ENCODE data around the gene SHANK1.

SHANK1 gene

GRCh38 chr19:50678323-50678722, 41.3 kb downstream of the SHANK1 start:
- no peak for DNase-seq

DNA sequence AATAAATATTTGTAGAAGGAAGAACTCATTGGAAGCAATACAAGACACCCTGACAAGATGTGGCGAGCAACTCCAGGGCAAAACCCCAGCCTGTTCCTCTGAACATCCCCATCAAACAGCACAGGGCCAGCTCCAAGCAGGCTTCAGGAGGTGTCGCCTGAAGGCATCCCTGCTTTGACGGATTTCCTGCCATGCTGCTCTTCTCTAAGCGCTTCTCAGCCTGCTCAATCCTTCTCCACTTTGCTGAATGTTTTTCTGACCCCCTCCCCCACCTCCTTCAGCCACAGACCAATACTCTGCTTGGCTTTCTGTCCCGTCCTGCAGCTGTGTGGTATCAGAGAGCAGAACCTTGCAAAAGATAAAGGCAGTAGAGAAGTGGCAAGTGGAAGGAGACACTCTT, 42.0 kb downstream of the SHANK1 start:
- DNase-seq, result no peak

- DNase-seq, result no peak
Observed at GRCh38 chr19:50676625-50677197, 42.9 kb downstream of the SHANK1 start.

GRCh38 chr19:50673118-50673517, 46.5 kb downstream of the SHANK1 start:
- DNase-seq, result no peak

DNA sequence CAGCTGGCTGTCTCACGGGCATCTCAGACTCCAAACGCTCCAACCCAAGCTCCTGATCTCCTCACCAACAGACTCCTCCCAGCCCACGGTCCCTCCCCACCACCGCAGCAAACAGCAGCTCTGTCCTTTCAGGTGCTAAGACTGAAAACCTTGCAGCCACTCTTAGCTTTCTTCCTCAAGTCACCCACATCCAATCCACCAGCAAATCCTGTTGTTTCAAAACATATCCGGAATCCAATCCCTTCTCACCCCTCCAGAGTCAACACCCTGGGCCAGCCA, 49.6 kb downstream of the SHANK1 start:
- DNase-seq, result no peak

DNA sequence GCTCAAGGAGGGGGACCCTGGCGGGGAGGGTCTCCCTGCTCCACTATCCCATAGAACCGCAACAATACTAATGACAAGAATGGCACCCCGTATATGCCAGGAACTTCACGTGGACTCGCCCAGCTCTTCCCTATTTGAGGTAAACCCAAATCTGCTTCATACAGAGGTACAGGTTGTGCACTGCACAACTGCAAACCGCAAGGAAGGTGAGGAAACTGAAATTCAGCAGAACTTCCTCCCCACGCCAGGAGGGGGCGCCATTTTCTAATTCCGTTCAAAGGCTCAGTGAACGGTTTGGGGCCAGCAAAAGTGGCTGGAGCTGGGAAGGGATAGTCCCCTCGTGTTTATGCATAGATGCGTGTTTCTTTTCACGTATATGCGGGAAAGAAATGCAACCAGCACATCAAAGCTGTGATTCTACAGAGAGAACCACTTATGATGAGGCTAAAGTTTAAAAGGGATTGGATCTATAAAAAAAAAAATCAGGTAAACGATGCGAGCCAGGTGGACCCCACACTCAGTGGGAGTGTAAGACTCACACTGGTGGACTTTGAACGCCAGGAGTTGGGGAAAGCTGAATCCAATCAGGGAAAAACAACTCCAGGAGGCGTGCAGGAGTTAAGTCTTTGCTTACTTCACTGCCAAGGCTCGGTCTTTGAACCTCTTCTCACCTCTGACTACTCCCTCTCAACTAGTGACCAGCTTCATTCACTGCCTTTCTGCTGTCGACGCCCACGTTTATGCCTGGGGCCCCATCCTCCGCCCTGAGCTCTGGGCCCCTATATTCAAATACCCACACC, 50.1 kb downstream of the SHANK1 start:
- DNase-seq, result peak in 1 of 2 experiments; percentile 11

GRCh38 chr19:50668879-50669278, 50.7 kb downstream of the SHANK1 start:
- no peak for DNase-seq

DNA sequence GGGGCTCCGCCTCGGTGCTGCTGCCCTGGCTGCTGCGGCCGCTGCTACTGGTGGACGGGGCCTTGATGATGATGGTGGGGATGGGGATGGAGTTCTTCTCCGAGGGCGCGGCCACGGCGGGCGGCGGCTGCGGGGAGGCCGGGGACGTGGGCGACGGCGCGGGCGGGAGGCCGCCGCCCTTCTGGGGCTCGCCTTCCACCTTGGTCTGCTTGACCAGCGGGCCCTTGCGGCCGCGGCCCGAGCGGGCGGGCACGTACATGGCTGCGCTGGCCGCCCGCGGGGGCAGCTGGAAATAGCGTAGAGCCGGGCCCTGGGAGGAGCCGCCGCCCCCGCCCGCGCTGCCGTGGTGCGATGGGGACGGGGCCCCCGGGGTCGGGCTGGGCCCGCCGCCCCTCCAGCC, 51.2 kb downstream of the SHANK1 start:
- no peak for DNase-seq

DNA sequence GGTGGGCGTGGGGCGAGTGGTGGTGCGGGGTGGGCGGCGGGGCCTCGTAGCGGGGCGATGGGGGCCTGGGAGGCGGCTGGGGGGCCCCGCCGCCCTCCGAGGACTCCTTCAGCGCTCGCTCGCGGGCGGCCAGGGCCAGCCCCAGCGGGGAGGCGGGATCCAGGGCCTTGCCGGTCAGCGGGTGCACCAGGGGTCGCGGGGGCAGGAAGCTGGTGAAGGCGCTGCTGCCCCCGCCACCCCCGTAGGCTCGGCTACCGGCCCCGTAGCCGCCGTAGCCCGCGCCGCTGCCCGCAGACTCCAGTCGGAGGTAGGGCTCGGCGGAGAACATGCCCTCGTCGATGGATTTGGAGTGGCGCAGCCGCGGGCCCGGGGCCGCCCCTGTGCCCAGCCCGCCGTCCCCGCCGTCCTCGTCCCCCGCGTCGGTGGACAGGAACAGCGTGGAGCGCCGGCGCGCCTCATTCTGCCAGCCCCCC, 51.8 kb downstream of the SHANK1 start:
- no peak for DNase-seq

DNA sequence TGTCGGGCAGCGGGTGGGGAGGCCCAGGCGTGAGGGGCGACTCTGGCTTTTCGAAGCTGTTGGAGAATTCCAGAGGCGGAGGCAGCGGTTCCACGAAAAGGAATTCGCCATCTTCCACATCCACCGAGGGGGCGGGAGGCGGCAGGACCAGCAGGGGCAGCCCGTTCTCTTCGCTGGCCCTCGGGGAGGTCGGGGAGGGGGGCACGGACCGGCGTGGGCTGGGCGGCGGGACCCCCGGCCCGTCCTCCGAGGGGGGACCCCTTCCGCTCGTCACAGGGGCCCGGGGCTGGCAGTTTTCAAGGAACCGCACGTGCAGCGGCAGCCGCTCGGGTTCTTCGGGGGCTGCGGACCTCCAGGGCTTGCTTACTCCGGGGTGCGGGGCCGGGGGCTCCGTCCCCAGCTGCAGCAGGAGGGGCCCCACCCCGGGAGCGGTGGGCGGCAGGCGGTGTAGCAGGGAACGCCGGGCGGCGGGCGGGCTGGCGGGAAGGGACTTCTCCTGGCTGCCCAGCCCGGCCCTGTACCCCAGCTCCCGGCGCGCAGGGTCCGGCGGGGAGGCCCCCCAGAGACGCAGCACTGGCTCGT, 52.3 kb downstream of the SHANK1 start:
- DNase-seq, result no peak

DNA sequence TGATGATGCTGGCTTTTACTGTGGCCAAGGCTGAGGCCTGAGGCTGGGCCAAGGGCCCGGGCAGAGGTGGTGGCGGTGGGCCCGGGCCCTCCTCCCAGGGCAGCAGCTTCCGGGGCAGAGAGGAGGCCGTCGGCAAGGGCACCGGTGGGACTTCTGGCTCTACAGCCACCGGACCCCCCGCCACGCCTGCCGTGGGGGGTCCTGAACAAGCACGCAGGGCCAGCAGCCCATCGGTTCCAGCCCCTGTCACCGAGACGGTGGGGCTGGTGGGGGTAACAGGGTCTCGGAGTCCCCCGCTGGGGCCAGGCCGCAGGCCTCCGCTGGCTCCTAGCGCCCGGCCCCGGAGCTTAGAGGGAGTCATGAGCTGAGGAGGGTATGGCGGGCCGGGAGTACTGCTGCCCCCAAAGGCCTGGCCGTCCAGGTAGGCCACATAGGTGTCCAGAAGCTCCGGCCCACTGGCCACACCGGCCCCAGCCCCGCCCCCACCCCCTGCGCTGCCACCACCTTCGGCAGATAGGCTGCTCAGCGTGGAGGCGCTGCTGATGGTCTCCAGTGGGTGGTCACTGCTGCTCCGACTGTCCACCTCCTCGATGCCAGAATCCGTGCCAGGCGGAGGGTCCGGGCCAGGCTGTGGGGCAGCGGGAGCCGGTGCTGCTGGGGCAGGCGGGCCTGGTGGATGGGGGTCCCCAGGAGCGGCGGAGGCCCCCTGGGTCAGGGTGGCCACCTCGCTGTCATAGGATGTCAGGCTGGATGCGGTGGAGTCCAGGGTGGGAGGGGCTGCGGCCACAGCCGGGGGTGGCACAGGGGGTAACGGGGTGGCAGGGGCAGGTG, 53.0 kb downstream of the SHANK1 start:
- DNase-seq, result no peak

- no peak for DNase-seq
Observed at GRCh38 chr19:50664204-50664603, 55.4 kb downstream of the SHANK1 start.

DNA sequence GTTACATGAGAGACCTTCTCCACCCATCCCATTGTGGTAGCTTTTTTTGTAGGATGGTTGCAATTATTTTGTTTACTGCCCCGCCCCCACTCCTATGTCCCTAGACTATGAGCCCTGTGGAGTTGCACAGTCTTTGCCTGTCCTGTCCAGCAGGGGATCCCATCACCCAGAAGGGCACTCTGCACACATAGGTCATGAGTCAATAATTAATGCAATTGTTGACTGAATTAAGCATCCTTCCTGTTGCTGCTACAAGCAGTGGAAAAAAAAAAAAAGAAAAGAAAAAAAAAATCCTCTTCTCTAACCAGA, 56.2 kb downstream of the SHANK1 start:
- DNase-seq, result peak; percentile 6 to 9

- no peak for DNase-seq
Observed at GRCh38 chr19:50662651-50663481, 56.7 kb downstream of the SHANK1 start.

GRCh38 chr19:50661766-50662650, 57.6 kb downstream of the SHANK1 start:
- DNase-seq, result no peak

GRCh38 chr19:50661023-50661422, 58.6 kb downstream of the SHANK1 start:
- no peak for DNase-seq

DNA sequence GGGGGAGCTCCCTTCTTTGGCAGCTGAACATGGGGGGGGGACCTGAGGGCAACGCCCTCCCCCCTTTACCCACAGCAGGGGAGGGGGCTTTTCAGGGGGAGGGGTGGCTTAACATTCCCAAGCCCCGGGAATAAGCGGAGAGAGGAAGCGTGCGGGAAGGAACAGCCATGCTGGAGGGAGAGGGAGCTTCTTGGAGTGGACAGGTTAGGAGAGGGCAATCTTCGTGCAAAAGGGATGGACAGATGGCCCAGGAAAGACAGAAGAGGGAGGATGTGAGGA, 59.6 kb downstream of the SHANK1 start:
- DNase-seq, result no peak

DNA sequence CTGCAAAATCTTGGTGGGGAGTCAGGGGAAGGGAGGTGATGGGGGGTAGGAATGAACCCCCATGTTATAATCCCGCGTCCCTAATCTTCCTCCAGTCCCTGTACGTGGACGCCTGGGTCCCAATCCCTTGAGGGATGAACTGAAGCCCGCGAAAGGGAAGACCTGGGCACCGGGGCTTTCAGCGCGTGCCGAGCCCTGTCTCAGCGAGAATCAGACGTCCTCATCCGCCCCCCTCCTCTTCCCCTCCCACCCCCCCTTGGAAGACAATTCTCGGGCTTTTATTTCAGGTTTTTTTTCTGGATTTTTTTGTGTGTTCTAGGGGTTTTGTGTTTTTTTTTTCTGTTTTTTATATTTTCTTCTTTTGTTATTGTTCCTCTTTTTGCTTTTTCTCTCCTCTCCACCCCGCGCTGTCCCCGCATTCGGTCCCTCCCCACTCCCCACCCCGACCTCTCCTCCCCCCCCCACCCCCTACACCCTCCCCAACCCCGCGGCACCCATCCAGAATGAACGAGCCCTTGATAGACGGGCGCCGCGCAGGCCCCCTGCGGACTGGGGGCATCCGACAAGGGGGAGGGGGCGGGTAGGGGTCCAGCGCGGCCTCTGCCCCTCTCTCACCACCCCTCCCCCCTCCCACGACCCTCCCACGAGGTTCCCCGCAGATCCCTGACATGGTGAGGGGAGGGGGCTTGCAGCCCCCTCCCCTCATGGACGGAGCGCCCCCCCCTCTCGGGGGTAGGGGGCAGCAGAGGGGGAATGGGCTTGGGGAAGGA, 60.1 kb downstream of the SHANK1 start:
- peak in 1 of 2 experiments; percentile 21 for DNase-seq

DNA sequence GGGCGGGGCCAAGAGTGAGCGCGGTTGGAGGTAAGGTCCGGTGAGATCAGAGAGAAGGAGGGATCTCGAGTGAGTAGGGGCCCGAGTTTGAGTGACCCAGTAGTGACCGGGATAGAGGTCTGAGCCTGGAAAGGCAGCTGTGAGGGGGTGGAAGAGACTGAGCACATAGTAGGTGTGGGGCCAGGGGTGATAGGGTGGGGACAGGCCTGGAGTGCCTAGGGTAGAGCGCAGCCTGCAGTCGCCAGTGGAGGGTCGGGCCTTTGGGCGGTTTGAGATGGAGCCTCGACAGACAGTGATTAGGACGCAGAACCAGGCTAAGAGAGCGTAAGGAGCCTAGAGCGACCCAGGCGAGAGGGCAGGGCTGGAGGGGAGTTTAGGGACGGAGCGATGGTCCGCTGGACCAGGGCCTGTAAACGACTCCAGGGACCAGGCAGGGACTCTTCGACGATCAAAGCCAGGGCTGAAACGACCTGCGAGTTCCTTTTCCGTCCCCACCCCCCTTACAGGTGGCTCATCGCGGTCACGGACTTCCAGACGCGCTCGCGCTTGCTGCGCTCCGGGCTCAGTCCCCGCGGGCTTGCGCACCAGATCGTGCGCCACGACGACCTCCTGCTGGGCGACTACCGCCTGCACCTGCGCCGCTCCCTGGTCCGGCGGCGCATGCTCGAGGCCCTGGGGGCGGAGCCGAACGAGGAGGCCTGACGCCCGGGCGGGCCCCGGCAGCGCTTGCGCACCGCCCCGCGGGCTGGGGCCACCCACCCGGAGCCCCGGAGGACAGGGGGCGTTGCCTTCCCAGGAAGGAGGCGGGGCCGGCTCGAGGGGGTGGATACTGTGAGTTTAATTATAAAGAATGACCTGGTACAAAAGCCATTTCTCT, 60.9 kb downstream of the SHANK1 start:
- DNase-seq, result peak; percentile 77 to 93
